GM18909 (cell line): ENCODE results near the gene LINGO3.
"Not testable (repeated sequence)": the region's sequence is repeated elsewhere in the genome, so short reads cannot be mapped to it uniquely, and the experiment has no call there.

Source experiments
- ATAC-seq: cut with Tn5 transposase; IDR thresholded peaks from one replicate; pipeline ENCODE4 v1.9.1; 2021; ENCODE audit warnings: mild to moderate bottlenecking; ENCODE audit not compliant: unreplicated experiment, poor library complexity

Gene LINGO3, protein sequence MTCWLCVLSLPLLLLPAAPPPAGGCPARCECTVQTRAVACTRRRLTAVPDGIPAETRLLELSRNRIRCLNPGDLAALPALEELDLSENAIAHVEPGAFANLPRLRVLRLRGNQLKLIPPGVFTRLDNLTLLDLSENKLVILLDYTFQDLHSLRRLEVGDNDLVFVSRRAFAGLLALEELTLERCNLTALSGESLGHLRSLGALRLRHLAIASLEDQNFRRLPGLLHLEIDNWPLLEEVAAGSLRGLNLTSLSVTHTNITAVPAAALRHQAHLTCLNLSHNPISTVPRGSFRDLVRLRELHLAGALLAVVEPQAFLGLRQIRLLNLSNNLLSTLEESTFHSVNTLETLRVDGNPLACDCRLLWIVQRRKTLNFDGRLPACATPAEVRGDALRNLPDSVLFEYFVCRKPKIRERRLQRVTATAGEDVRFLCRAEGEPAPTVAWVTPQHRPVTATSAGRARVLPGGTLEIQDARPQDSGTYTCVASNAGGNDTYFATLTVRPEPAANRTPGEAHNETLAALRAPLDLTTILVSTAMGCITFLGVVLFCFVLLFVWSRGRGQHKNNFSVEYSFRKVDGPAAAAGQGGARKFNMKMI

DNA sequence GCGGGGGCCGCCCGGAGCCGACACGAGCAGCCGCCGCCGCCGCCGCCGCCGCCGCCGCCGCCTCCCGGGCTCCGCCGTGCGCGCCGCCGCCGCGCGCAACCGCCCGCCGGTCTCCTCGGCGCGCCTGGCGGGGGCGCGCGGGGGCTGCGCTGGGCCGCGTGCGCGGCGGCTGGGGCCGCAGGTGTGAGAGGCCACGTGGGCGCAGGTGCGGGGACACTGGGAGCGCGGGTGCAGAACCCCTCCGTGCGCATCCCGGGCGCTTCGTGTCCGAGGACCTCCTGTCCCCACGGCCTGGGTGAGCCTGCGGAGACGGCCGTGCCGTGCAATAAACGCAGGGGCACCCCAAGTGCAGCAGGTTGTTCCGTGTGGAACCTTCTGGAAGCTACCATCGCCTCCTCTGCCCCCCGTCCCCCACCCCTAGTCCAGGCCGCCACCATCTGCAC, at the start of gene LINGO3:
Gene LINGO3 (minus strand): TSS at position 41 of the 443 bp plus-strand sequence. CDS start 16,378 bp downstream, outside the sequence.
- ATAC-seq: no peak

DNA sequence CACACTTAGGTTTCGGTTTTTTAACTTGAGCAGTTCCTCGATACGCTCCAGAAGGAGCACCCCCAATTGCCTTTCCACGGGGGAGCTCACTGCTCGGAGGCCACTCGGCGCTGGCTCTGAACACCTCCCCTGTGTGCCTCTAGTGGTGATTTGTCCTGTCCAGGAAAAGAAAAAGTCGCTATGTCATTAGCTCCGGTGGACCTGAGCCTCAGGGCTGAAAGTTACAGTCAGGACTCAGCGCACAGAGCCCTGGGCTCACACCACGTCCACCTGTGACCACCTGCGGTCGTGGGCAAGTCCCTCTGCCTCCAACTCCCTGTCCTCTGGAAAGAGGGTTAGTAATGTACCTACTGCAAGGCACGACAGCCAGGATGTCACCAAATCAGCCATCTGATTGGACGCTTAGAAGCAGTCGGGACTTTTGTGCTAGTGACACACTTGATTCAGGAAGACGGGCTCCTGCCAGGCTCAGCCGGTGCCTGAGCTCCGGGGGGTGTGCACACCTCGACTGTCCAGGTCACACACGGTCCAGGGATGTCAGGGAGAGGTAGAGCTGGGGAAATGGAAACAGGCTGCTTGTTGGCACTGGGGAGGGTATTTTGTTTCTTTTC, 48.2 kb upstream of the LINGO3 start:
- no peak for ATAC-seq

DNA sequence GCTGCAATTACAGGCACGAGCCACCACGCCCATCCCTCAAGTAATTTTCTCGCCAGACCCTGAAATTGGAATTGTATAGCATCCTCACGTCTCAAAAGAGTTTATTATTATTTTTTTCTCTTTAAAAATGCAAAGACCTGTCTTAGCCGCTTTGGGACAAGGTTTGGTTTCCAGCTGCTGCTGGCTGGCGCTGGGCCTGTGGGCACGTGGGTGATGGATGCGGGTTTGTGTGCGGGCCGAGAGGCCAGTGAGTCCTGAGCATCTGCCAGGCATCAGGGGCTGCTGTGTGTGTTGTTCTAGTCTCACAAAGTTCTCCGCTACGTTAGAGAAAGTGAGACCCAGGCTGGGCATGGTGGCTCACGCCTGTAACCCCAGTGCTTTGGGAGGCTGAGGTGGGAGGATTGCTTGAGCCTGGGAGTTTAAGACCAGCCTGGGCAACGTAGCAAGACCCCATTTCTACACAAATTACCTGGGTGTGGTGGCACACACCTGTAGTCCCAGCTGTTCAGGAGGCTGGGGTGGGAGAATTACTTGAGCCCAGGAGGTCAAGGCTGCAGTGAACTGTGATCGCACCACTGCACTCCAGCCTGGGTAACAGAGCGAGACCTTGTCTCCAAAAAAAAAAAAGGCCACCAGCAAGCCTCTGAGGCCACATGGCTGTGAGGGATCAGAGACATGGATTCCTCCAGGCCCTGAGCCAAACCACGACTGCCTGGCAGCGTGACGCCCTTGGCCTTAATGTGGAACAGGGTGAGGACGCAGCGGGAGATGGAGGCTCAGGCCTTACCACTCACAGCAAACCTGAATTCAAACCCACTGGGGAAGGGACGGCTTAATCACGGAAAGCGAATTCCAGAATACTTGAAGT, 47.4 kb upstream of the LINGO3 start:
- ATAC-seq: no peak

DNA sequence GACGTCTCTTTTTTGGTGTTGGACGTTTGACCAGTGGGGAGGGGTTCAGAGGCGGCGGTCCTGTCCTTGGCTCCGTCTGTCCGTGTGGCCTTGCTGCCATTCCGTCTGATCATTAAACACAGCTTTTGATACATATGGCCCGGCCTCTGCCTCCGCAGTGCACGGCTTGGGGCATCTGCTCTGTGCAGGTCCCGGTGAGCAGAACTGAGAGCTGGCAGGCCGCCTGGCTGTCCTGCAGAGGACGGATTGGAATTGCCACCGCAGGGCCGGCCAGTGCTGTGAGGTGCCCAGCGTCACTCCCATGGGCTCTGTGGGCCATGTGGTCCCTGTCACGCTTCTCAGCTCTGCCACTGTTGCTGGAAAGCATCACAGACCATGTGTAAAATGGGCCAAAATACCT, 46.7 kb upstream of the LINGO3 start:
- ATAC-seq: no peak

DNA sequence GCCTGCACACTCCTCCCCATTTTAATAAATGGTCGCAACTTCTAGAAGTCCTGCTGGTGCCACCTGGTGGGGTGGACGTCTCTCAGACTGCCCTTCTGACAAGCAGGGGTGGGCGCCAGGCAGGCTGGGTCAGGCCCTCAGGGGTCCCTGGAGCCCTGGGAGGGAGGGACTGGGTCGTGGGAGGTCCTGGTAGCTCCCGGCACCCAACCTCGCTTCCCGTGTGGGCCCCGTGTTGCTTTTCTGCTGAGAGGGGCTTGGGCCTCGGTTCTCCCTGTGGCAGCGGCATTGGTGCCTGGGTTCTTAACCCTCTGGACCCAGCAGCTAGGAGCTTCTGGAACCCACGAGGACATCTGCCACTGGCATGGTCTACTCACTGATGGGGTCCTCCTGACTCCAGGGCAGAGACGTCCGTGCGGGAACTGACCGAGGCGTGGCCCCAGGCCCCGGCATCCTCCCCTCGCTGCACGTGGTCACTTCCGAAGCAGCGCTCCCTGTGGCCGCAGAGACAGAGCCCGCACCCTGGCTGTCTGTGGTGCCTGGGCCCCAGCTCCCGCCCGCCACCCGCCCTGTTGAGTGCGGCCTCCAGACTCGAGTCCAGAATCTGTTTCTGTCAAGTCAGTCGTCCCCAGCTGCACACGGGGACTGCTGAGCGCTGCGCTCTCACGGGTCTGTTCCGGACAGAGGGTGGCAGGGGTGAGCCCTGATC, 46.1 kb upstream of the LINGO3 start:
- ATAC-seq: no peak

DNA sequence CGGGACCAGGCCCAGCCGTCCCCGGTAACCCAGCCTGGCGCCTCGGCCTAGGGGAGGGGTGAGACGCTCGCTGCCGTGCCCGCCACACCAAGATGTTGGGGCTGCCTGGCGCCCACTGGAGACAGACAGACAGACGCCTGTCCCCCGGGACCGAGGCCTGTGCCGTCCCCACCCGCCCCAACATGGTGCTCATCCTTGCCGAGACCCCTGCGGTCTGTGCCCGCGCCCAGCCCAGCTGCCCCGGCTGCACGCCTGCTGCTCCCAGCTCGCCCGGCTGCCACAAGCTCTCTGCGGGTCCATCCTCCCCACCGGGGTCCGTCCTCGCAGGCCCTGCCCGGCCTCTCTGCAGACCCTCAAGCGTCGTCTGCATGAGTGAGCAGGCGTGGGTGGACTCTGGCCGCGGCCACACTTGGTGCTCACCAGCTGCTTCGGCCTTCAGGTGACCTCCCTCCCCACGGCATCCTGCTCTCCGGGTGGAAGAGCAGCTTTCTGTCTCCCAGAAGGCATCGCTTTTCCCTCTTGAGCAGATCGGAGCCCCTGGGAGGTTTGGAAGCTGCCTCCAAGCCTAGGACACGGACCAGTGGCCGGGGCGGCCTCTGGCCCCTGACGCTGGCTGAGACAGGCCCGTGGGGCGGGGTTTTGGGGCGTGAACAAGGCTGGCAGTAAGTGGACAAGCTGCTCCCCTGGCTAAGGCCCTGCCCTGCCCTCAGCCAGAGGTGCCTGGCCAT, 45.4 kb upstream of the LINGO3 start:
- no peak for ATAC-seq

DNA sequence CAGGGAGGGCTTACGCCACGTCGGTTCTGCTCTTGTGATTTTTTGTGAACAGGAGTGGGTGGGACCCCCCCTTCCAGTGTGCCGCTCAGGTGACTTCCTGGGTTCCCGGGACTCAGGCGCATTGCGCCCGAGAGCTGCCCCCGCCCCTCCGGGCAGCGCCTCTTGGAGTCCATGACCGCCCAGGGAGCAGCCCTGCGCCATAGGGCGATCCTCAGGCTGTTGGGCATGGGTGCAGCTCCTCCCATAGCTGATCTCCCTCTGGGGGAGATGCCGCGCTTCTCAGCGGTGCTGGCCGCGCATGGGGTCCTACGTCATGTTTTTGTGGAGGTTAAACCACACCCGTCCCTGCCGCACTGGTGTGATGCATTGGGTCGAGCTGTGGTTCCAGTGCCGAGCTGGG, 44.2 kb upstream of the LINGO3 start:
- no peak for ATAC-seq

DNA sequence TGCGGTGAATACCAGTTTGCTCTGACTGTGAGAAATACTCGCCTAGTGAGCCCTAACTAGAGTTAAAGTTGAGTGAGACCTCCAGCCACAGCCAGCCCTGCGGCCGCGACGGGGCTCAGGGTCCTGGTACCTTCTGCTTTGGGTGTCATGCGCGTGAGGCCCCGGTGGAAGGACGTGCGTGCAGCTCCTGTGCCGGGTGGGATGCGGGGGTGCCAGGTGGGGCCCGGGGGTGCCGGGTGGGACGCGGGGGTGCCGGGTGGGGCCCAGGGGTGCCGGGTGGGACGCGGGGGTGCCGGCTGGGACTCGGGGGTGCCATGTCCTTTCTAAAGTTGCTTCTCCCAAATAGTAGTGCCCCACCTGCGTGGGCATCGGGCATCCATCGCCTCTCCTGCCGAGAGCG, 43.6 kb upstream of the LINGO3 start:
- no peak for ATAC-seq

DNA sequence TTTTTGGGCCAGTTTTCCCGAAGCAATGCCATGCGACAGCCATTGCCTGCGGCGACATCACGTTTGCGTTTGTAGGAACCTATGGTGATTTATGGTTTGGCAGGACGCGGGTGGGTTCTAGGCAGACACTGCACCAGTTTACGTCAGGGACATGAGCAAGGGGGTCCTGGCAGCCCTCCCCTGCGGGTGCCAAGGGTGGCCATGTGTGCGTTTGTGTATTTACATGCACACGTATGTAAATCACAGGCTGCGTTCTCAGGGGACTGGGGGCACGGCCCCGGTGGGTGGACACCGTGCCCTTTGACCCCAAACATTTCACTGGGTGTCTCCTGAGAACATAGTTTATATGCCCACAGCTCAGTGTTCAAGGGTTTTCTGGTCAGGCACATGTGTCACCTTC, 42.7 kb upstream of the LINGO3 start:
- ATAC-seq: no peak

DNA sequence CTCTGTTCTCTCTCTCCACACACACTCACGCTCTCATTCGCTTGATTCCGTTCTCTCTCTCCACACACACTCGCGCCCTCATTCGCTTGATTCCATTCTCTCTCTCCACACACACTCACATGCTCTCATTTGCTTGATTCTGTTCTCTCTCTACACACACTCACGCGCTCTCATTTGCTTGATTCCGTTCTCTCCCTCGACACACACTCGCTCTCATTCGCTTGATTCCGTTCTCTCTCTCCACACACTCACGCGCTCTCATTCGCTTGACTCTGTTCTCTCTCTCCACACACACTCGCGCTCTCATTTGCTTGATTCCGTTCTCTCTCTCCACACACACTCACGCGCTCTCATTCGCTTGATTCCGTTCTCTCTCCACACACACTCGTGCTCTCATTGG, 41.9 kb upstream of the LINGO3 start:
- not testable (repeated sequence) for ATAC-seq

DNA sequence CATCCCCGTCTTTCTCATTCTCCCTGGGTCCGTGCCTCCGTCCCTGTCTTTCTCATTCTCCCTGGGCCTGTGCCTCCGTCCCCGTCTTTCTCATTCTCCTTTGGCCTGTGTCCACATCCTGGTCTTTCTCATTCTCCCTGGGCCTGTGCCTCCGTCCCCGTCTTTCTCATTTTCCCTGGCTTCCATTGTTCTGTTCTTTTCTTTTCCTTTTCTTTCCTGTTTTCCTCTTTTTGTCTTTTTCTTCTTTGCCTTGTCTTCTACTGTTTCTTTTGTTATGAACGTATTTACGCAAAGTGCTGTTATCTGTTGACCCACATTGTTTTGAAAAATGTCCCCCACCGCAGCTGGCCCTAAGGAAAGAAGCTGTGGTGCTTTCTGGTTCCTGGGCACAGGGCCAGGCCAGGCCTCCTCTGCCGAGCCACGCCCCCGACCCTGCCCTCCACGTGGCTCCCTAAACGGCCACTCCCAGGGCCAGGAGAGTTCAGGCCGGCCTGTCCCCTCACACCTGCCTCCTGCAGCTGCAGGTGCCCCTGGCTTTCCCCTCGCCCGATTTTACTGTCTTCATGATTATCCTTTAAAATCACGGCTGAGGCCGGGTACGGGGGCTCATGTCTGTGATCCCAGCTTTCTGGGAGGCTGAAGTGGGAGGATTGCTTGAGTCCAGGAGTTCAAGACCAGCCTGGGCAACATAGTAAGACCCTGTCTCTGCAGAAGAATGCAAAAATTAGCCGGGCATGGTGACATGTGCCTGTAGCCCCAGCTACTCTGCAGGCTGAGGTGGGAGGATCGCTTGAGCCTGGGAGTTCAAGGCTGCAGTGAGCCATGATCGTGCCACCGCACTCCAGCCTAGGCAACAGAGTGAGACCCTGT, 38.1 kb upstream of the LINGO3 start:
- ATAC-seq: no peak

DNA sequence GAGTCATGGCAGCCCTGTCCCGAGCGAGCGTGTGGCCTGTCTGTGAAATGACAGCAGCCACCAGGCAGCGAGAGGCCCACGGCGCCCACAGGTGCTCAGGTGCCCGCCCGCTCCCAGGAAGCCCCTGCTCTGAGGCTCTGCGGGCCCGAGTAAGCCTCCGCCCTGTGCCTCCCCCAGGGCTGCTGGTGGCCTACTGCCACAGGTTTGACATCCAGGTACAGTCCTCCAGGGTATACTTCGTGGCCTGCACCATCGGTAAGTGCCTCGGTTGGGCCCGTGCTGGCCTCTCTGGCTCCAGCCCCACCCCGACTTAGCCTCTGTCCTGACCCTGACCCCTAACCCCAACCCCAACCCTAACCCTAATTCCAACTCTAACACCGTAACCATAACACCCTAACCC, 37.1 kb upstream of the LINGO3 start:
- no peak for ATAC-seq

DNA sequence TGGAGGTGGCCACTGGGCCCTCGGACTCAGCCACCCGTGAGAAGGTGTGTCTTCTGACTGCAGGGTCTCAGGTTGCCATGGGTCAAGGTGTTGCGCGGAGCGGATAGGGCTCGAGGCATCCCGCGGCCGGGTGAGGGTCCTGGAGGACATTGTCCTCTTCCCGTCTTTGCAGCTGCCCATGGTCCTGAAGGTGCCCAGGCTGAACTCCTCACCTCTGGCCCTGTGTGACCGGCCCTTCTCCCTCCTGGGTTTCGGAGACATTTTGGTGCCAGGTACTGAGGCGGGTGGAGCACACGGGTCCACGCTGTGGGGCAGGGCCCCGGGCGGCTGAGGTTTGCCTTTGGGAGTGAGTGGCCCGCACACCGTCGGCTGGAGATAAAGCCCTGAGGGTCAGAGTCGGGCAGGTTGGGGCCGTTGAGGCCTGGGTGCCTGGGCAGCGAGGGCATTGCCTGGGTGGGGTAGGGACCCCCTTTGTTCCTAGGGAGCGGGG, 36.5 kb upstream of the LINGO3 start:
- ATAC-seq: no peak

DNA sequence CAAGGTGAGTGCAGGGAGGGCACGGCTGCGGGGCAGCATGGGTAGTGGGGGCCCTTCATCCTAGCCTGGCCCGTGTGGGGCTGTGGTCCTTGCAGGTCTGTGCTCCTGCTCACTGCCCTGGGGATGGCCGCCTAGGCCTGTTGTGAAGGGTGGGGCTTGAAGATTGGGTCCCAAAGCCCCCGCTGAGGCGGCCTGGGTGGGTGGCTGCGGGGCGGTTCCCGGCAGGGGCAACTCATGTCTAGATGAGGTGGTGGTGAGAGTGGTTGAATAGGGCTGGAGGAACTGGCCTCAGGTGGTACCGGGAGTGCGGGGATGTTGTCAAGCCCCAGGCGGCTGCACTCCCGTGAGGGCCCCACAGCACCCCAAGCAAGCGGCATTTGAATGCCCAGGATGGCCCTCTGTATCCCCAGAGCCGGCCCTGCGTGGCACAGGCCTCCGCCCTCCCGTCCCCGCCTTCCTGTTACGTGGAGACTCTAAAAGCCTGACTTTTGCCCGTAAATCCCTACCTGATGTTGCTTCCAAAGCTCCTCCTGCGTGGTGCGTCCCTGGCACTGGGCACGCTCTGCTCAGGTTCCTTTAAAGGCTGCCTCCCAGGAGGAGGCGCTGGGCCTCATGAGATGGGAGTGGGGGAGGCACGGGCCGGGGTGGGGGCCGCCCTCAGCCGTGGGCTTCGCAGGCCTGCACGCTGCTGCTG, 35.5 kb upstream of the LINGO3 start:
- ATAC-seq: no peak

DNA sequence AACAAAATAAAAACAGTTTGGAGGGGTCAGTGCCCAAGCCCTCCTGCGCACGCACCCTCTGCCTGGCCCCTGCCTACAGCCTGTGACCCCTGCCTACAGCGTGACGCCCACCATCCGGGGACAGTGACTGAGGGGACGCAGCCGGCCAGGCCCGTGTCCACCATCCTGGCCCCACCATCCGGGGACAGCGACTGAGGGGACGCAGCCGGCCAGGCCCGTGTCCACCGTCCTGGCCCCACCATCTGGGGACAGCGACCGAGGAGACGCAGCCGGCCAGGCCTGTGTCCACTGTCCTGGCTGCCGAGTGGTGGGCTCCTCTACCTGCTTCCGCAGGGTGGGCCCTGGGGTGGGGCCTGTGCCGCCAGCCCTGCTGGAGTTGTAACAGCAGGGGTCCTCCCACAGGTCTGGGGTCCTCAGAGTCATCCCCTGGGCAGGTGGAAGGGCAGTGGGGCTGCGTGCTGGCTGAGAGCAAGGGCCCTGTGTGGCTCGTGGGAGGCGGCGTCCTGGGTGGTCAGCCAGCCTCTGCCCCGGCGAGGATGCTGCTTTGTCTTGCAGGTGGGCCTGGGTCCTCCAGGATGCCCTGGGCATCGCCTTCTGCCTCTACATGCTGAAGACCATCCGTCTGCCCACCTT, 34.8 kb upstream of the LINGO3 start:
- no peak for ATAC-seq

DNA sequence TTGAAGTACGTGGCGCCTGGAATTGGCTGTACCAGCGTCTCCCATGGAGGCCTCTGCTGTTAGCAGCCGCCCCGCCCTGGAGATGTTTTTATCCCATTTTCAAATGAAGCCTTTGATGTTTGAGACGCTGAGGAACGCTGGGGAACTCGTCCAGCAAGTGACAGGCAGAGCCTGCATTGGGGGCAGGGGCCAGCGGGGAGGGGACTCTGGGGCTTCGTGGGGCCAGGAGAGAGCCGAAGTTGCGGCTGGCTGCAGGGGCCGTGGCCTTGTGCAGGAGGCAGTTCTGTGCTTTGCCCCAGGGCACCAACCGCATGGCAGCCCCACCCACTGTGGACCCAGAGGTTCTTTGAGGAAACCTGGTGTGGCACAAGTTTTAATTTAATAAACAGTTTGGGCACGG, 34.0 kb upstream of the LINGO3 start:
- ATAC-seq: no peak

DNA sequence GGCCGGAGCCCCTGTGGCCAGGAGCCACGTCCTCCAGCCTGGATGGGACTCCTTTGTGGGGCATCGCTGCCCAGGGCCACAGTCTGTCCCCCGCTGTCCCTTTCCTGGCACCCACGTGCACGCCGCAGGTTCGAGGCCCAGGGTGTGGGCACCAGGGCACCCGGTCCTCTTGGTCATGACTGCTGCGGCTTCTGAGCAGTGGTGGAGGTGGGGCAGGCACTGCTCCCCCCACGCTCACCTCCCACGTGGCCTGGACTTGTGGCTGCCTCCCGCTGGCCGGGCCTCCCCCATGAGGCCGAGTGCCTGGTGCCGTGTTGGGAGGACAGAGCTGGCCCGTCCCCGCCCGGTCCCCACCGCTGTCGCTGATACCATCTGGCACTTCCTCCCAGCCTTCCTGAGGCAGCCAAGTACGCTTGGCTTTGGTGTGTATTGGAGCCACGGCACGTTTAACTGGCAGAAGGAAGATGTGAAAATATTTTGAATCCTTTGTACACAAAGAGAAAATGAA, 33.3 kb upstream of the LINGO3 start:
- ATAC-seq: no peak
